GM19351 (cell line): Measurements from ENCODE around the gene ALDH1A1.
"Not testable (repeated sequence)": the region's sequence is repeated elsewhere in the genome, so short reads cannot be mapped to it uniquely, and the experiment has no call there.

Experiments used
- ATAC-seq: cut with Tn5 transposase; IDR thresholded peaks from one replicate; pipeline ENCODE4 v1.9.1; 2021; ENCODE audit warnings: mild to moderate bottlenecking, moderate library complexity; ENCODE audit not compliant: unreplicated experiment

The ALDH1A1 gene

DNA sequence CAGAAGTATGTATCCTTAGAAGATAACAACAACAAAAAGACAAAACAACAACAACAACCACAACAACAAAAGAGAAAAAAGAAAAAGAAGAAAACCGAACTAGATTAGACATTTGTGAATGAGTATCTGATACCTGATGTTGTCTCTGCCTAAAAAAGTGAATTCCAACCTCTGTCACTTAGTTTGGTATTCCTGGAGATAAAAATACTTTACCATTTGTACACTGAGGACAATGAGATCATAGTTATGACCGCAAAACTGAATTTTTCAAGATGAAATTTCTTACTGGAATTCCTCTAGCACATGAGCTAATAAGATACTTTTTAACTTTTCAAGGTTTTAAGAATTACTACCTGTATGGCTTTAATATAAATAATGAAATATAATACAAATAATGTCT, 54.5 kb downstream of the ALDH1A1 start:
- ATAC-seq: no peak

DNA sequence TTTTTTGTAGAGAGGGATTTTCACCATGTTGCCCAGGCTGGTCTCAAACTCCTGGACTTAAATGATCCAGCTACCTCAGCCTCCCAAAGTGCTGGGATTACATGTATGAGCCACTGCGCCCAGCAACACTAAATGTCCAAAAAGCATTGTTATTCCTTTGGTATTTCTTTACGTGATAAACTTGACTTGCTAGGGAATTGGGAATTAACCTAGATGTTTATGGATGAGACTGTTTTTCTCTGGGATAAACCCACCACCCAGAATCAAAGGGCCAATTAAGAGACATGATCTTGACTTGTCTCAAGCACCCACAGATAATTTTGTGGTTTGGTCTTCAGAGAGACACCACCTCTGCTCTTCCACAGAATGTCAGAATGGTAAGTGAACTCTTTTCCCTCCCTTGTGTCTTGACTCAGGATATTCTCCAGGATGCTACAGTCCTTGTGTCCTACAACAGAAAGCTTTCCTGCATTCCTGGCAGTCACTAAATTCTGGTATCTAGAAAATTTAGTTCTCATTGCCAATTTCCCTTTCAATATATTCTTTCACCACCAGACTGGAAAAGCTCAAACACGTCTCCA, 55.7 kb downstream of the ALDH1A1 start:
- ATAC-seq: no peak

DNA sequence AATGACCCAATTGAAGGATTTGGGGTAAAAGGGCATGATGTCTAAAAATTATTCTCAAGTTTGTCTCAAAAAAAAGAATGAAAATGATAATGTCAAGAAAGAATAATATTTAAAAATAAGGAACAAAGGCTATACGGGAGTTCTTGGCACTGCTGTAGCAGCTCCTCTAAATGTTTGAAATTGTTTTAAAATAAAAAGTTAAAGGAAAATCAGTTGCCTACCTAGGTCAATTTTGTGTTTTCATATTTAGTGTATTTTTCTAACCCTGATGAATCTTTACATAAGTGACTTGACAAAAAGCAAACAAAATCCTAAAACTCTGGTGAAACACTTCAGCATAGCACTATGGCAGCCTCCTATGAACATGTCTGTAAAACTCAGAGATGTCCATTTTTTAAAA, 56.4 kb downstream of the ALDH1A1 start:
- ATAC-seq: no peak

DNA sequence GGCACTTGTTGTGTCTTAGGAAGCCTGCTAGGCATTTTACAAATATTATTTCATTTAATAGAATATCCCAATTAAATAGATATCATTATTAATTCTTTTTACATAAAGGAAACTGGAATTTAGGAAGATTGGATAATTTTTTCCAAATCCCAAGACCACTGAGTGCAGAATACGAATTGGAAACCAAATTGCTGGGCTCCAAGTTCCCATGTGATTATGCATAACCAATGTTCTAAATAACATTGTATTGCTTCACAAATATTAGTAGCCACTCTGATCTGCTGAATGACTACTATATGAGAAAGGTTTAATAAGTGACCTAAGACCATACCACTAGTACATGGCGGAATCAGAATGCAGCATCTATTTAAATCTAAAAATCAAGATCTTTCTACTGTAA, 57.7 kb downstream of the ALDH1A1 start:
- ATAC-seq: no peak

DNA sequence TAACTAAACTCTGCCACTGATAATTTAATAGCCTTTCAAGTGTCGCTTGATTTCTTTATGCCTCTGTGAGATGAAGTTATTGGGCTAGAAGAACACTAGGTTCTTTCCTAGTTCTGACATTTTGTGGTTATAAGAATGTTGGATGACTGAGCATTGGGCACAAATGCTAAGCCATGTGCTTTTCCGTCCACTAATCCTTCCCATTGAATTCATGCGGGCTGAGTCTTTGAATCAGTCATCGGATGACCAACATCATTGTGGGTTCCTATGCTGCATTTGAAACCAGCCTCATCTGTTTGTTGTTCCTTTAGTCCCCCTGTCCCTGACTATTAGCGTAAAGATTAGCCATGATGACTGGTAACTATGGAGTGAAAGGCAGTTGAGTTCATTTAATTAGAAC, 58.5 kb downstream of the ALDH1A1 start:
- ATAC-seq: no peak

DNA sequence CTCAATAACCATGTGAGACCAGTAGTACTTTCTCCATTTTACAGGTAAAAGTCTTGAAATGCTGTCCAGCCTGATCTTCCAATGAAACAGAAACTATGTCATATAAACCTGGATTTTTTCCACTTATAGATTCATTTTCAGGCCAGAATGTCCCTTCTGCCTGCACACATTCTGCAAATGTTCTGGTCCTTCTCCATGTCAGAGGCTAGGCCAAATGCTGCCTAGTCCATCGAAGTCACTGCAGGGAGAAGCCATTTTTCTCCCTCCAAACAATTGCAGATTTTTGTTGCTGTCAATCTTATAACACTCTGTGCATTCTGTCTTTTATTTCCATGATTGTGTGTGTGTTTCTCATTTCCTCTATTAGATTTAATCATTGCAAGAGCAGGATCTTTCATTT, 59.4 kb downstream of the ALDH1A1 start:
- ATAC-seq: no peak

DNA sequence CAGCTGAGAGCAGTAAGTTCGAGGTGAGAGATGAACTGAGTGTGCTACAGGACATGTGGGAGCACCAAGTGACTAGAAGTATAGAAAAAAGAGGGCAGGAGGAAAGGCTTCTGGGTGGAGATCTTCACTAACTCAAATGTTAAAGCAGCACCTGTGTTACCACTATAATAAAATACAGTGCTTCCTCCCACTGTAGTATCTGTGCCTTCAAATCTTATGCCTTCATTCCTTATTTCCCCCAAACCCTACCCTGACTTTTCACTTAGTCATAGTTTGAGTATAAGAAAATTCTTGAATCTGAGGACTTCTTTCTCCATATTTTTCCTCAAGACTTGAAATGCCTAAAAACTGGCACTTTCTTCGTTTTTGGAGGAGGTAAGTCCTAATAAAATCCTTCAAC, 61.8 kb downstream of the ALDH1A1 start:
- ATAC-seq: no peak

DNA sequence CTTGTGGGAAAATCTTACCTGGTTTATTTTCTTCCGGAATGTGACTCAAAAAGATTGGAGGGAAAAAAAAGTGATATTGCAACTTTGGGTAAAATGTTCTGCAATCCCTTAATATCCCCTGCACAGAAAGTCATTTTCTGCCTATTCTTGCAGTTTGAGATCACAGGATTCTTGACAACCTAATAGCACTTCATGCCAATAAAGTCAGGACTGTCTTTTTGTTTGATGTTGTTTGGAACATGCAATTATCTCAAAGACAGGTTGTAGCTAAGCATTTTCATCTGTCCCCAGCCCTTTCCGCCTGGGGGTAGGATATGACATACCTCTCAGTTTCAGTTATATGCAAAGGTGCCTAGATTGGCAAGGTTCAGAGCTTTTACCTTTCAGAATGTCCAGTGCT, 63.9 kb downstream of the ALDH1A1 start:
- no peak for ATAC-seq

DNA sequence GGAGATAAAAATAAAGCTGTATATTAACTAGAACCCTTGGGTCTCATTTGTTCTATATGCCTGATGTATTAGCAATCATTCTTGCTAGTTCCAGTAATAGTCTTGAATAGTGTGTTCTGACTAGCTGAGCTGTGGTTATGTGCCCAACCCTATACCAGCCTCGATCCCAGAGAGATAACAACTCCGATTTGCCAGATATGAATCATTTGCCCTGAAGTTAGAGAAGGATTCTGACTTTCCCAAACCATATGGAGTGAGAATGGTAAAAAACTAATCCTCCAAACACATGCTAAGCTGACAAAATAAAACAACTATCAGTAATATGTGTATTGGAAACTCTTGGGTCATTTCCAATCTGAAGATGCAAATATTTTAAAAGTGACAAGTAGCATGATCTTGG, 64.8 kb downstream of the ALDH1A1 start:
- ATAC-seq: no peak

DNA sequence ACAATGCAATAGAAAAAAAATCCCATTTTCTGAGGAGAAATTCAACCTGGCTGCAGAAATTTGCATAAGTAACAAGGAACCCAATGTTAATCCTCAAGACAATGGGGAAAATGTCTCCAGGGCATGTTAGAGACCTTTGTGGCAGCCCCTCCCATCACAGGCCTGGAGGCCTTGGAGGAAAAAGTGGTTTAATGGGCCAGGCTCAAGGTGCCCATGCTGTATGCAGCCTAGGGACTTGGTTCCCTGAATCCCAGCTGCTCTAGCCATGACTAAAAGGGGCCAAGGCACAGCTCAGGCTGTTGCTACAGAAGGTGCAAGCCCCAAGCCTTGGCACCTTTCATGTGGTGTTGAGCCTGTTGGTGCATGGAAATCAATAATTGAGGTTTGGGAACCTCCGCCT, 66.5 kb downstream of the ALDH1A1 start:
- ATAC-seq: no peak

DNA sequence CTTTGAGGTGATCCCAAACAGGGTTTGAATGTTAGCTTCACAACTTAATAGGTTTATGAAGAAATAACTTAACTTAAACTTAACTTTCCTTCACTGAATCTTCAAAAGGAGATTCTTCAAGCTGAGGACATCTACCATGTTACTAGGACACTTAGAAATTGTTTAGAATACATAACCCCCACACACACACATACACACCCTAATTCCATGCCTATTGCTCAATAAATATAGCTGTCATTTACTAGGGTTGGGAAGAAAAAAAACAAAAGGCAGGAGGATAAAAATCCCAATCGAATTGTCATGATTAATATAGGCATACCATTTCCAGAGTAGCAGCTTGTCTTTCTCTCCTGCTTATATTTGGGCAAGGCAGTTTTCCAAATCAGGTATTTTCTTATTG, 68.3 kb downstream of the ALDH1A1 start:
- no peak for ATAC-seq

DNA sequence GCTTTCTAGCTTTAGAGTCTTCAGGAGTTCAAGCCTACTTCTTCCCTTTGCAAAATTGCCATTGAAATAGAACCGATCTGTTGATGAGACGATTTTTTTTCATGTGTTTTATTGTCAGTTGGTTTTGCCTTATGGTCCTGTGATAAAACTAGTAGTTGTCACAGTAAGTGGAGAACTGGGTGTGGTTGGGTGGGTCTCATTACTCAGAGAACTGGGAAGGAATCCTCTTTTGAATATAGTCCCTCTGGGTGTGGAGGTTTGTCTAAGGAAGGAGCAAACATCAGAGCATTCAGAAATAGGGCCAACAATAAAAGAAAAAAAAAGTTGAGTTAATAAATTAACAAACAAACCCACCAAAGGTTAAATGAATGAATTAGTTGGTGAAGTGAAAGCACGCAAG, 69.0 kb downstream of the ALDH1A1 start:
- ATAC-seq: no peak

DNA sequence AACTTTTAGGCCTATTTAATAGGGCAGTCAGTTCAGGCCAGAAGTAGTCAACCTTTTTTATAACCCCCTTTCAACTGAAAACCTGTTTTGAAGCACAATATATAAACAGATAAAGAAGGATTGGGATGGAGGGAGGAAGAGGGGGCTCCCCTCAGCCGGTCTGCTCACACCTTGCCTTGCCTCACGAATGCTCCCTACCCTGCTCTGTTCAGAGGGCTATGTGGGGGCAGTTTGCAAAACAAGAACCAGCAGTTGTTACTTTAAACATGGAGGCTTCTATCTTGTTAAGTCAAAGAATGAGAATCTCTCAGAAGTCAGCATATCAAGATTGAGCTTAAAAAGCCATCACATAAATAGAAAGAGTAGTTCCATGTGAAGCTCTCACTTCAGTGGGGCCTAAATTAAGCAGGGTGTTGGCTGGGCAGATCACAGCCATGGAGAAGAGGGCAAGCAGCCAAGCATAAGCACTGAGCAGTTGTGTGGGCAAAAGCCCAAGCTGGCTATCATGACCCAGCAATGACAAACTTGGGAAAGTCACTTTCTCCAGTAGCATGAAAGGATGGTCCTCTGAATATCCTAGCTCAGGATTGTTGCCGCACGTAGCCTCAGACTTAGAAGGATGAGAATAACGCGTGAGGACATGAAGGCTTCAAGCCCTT, 70.6 kb downstream of the ALDH1A1 start:
- no peak for ATAC-seq

DNA sequence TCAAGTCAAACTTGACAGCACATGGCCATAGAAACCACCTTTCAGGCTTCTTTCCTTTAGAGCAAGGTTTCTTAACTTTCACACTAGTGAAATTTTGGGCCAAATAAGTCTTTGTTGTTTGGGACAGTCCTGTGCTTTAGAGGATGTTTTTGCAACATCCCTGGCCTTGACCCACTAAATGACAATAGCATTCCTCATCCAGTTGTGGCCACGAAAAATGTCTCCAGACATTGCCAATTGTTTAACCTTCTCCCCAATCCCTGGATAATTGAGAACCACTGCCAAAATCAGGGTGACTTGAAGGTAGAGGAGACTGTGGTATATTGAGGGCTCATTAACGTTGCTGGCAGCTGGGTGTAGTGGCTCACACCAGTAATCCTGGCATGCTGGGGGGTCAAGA, 72.0 kb downstream of the ALDH1A1 start:
- ATAC-seq: no peak

DNA sequence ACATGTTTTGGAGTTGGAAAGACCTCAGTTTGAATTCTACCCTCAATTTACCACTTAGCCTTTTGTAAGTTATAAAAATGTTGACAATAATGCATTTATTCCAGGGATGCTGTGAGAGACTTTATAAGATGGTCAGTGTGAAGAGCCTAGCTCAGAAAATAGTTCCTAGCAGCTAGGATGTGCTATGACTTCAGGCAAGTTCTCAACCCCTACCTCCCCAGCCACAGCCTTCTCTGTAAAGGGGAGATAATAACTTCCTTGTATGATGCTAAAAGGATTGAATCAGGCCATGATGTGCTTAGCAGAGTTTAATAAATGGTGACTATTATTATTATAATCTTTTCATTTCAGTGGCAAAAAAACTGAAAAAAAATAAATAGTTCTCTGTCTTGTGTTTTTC, 77.6 kb downstream of the ALDH1A1 start:
- no peak for ATAC-seq

DNA sequence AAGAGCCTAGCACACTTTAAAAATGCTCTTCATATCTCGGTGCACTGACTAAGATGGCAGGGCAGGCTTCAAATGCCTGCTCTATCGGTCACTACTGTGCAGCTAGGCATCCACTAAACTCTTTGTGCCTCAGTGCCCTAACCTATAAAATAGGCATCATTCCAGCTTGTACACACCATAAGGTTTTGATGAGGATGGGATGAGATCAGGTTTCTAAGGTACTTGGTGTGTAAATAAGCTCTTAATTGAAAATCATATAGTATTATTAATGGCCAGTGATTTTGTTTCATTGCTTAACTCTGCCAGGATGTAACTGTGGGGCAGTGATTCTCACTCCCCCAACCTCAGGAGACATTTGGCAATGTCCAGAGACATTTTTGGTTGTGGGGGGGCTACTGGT, 78.5 kb downstream of the ALDH1A1 start:
- ATAC-seq: no peak

DNA sequence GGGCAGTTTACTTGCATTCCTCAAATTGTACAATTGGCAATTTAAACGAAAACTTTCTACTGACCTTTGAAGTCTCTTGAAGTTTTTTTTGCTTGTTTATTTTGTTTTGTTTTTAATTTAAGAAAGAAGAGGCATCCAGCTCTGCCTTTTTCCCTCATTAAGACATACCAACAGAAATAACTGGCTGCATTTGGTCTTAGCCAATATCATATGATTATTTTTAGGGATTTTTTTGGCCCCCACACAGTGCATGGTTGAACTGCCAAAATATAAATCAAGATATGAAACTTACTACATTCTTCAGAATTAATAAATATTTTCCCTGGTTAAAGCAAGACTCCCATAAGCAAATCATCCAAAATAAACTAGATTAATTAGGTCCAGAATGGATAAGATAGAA, 79.4 kb downstream of the ALDH1A1 start:
- no peak for ATAC-seq

DNA sequence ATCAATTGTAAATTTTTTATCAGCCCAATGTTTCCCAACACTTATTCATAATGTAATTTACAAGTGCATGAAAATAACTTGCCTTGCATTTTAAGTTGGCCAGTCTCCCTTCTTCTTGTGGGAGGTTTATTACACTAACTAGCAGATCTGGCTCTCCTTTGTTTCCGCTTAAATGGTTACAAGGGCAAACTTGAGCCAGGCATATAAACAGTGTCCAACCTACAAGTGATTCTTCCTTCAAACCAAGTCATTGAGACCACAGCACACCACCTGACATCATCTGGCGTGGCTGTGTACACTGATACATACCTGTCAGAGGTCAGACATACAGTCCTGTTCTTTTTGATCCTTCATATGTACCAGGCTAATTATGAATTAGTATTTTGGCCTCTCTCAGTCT, 80.1 kb downstream of the ALDH1A1 start:
- no peak for ATAC-seq

DNA sequence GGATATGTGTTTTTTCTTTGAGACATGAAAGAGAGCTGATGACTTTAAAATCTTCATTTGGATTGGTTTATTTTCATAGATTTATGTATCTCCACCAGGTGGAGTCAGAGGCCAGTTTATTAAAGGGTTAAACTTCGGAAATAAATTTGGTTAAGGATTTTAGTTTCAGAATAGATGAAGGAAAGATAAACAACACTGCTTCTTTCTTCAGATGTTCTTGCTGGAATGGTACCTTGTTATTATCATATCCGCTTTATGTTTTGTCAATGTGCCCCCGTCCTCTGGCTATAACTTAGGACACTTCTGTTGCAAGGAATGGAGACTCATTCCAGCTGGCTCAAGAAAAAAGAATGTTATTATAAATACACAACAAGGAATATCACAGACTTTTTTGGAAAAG, 81.2 kb downstream of the ALDH1A1 start:
- no peak for ATAC-seq

DNA sequence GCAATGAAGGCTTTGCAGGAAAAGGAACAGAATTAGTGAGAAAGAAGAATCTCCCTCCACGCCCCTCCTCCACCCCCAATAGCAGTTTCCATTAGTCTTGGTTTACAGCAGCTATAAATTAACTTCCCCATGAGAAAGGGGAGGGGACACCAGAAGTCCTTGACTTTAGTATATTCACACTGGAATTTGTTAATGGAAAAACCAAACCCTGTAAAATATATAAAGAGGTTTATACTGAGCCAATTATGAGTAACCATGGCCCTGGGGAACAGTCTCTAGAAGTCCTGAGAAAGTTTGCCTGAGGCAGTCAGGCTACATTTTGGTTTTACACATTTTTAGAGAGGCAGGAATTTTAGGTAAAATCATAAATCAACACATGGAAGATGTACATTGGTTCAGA, 88.5 kb downstream of the ALDH1A1 start:
- ATAC-seq: no peak

DNA sequence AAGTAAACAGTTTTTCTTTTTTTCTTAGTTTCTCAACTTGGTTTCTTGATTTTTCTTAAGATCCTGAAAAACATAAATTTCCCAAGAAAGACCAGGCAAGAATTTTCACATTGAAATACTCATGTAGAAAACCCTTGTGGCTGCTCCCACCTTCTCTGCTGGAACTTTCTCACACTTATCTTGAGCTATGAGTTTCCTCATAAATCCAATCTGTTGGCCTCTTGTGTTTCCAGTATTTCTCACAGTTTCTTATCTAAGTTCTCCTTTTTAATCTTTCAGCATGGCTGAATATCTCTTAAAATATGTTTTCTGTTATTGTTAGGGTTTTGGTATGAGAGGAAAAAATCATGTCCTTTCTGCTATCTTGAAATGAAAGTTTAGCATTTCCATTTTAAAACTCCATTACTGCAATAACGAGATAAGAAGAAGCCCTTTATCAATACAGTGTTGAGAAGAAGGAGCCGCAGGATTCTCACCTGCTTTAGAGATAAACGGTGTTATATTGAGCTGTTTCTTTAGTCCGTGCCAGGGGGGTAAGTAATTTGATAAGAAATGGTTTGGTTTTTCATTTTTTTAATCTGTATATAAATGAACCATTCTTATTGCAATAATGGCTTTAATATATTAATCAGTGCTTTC, 89.3 kb downstream of the ALDH1A1 start:
- ATAC-seq: no peak

DNA sequence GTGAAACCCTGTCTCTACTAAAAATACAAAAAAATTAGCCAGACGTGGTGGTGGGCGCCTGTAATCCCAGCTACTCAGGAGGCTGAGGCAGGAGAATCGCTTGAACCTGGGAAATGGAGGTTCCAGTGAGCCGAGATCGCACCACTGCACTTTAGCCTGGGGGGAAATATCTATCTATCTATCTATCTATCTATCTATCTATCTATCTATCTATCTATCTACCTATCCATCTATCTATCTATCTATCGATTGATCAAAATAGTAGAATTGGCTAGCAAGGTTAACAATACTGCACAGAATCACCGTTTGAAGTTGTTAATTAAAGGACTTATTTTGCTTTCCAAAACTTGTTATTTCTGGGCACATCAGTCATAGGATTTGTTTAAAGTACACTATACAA, 90.1 kb downstream of the ALDH1A1 start:
- ATAC-seq: not testable (repeated sequence)
